Activated CD8-positive, alpha-beta memory T cell treated with anti-CD3 and anti-CD28 coated beads for 24 hours (primary cell): ENCODE data around the gene ZC3H8.

Experiments used
- DNase-seq: peaks from one replicate; pipeline ENCODE4 v3.0.0-alpha.2; 2020

ZC3H8 gene

DNA sequence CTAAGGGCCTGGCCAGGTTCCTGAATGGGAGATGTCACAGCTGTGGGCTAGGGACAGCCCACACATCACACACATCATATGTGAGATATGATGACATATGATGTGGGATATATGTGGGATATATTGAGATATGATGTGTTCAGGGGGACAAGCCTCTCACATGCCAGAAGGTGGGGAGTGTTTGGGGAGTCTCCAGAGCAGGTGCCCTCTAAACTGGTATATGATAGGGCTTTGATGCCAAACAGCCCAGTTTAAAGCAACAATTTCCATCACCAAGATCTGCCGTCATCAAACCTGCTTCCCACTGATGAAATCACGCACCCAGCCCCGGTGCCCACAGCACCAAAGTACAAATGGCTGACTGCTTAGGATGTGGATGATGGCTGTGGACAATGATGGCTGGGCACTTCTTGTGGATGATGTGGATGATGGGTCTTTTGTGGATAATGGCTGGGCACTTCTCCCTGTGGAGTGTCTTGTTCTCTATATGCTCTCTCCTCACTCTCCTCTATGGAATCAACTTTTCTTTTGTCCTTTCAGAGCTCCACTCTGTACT lies 65.8 kb downstream of the ZC3H8 start:
- DNase-seq, result no peak

DNA sequence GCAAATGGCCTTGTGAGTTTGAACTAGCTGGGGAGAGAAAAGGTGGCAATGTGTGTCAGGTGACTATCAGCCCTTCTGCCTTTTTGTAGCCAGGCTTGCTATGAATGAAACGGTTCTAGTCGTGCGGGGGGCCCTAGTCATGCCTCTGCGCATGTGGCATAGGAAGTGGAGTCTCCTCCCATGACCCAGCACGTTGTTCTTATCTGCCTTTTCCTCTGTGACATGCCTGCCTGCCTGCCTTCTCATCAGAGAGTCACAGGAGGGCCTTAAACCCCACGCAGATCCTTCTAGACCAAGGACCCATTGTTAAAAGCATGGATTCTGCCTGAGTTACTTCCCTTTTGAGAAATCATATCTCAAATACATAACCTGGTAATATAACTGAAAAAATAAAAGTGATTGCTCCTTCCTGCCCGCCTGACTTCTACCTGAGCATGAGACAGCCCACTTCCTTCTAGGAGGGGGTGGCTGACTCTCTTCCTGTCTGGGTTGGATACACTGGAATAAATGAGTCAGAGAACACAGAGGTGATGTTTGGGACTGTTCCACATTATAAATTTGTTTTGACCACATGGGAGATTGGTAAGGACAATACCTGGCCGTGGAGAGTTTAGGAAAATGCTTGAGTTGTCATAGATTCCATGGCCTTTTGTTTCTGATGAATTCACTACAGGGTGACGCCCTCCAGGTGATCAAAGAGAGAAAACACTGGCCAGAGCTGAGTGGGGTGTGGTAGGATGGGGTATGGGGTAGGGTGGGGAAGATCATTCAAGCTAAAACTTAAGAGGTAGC lies 66.8 kb downstream of the ZC3H8 start:
- DNase-seq, result peak; percentile 89

DNA sequence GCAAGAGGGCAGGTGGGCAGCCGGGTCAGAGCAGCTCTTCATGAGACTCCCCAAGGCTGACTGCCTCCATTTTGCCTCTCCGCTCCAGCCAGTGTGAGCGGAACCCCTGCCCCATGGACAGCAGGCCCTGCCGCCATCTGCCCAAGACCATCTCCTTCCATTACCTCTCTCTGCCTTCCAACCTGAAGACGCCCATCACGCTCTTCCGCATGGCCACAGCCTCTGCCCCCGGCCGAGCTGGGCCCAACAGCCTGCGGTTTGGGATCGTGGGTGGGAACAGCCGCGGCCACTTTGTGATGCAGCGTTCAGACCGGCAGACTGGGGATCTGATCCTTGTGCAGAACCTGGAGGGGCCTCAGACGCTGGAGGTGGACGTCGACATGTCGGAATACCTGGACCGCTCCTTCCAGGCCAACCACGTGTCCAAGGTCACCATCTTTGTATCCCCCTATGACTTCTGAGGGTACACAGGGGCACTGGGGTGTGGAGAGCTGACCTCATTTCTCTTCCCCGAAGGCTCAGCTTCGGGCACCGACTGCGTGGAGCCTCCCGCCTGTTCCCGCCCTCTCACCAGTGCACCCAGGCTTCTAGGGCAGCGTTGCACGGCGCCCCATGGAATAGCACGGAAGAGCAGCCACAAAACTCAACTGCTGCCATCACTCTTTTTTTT lies 67.7 kb downstream of the ZC3H8 start:
- peak; percentile 69 for DNase-seq

DNA sequence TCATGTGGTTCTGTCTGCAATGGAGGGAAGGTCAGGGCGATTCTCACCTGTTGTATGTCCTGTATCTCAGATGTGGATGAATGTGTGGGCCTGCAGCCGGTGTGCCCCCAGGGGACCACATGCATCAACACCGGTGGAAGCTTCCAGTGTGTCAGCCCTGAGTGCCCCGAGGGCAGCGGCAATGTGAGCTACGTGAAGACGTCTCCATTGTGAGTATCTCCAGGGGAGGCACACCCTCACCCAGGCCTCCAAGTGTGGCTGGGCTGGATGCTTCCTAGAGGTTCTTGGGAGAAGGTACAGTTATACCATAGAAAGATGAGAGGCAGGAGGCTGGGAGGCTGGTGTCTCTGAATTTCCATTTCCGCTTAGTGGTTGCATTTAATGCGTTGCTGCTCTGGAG lies 69.7 kb downstream of the ZC3H8 start:
- DNase-seq, result no peak

DNA sequence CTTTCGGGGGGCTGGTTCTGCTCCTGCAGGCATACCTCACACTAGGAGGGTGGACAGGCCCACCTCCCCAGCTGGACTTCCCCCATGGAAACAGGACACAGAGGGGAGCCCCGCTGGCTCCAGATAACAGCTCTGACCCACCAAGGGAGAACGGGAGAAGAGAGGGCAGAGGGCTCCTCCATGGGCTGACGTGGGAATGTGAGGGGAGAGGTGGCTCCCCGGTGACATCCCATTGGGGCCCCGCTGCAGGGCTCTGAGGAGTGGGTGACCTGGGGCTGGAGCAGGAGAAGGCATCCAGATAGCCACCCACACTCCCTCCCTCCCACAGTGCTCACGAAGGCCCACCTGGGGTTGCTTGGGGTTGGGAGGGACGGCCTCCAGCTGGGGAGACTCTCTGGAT lies 70.7 kb downstream of the ZC3H8 start:
- no peak for DNase-seq

DNA sequence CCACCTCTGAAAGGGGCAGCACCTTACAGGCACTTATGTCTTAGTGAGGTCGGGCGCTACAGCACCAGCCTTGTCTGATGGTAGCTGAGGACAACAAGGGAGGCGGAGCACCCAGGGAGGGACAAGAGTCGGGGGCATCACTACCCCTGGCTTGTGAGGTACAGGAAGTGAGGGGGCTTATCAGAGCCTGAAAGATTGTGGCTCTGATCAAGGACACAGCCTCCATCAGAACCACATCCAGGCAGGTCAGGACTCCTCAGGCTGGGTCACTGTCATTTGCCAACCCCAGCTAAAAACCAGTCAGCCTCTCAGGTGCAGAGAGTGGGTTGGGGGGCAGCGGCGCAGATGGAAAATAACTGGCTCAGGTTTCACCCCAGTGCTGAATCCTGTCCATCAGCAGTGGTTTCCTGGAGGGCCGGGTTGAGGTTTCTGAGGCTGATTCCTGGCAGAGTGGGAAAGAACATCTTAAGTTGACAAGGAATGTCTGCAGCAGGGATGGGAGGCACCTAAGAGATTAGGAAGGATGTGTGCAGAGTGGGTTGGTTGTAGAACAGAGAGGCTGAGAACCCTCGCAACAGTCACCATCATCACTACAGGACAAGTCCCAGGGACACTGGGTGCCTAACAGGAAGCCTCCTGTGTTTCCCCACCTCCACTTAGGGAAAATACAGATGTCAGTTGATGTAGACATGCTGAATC lies 71.4 kb downstream of the ZC3H8 start:
- no peak for DNase-seq

DNA sequence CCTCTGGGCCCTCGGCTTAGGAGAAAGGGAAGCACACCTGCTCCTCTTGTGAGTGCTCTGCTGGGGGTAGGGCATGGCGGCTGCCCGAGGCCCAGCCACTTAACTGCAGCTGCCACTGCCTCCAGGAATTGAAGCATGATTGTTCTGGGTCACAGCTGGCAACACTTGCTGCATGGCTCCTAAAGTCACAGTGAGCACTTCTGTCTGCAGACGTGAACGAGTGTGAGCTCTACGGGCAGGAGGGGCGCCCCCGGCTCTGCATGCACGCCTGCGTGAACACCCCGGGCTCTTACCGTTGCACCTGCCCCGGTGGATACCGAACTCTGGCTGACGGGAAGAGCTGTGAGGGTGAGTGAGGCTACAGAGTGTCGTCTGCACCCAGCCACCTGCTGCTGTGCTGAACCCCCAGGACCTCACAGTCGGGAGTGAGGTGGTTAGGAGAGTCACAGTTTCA lies 72.2 kb downstream of the ZC3H8 start:
- peak; percentile 65 for DNase-seq

DNA sequence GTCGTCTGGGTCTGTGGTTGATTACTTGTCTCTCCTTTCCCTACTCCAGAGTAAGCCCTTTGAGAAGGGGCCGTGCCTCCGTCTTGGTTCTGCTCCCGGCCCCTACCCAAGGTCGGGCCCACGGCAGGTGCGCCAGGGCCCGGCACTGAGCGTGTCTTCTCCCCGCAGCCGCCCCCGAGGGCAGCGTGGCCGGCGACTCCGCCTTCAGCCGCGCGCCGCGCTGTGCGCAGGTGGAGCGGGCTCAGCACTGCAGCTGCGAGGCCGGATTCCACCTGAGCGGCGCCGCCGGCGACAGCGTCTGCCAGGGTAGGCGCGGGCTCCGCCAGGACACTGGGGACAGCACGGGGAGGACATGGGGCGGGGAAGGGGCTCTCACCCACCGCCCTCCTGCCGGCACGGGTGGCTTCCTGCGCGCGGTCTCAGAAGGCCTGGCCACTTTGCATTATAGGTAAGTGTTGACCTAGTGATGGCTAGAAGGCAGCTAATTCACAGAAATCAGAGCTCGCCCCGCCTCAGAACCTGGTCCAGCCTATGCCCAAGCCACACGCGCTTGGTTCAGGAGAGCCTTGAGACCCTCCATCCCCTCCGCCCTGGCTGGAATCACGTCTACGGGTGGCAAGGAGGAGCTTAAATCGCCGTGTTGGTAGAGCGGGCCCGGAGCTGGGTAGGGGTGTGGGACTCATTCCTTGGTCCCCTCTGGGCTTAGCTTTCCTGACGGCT lies 73.1 kb downstream of the ZC3H8 start:
- peak; percentile 75 for DNase-seq

DNA sequence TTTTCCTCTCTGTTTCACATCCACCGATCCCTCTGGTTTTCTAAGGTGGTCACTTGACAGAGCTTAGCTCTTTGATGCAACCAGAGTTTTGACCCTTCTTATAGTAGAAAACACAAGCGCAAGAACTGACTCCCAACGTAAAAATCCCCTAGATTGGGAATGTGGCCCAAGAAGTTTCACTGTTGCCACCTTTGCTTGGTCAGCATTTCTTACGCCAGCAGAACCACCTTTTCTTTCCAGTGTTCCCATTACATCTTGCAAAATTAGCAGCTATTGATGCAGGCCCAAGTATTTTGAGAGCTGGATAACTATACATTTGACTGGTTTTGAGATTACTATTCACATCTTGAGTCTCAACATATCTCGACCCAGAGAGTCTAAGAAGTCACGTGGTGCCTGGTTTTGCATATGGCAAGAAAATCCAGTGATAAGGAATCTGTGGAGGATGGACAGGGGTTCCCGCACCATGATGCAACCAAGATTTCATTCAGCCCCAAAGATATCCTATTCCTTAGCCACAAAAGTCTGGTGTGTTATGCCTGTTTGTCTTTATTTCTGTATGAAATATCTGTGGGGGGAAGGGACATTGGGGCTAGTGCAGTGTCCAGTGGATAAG lies 78.8 kb downstream of the ZC3H8 start:
- no peak for DNase-seq

DNA sequence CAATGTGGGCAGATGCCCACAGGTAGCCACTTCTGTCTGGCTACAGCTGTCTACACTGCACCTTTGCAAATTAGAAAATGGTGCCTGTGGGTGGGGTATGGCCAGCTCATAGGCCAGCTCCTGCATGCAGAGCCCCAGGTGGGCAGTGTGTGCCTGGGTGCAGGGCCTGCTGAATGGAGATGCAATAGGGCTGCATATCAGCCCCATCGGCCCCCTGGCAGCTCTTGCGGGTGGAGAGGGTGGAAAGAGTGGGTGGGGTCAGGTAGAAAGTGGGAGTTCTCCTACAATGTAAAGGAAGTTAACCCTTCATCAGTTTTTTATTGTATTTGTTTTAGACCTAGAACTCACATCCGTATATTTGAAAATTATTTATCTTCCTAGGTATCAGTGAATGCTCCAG lies 79.5 kb downstream of the ZC3H8 start:
- no peak for DNase-seq

DNA sequence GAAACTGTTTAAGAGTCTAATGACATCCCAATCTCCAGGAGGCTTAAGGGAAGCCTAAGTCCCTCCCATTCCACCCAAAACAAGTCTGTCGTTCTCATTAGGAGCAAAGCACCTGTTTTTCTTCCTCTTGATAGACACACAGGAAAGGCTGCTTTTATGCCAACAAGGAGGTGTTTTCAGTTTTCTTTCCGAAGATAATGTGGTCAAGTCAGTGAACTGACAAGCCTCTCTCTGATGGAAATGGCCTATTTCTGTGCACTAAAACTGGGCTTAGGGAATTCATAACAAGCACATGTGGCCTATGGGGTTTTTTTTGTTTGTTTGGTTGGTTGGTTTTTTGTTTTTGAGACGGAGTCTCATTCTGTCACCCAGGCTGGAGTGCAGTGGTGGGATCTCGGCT lies 80.5 kb downstream of the ZC3H8 start:
- no peak for DNase-seq

DNA sequence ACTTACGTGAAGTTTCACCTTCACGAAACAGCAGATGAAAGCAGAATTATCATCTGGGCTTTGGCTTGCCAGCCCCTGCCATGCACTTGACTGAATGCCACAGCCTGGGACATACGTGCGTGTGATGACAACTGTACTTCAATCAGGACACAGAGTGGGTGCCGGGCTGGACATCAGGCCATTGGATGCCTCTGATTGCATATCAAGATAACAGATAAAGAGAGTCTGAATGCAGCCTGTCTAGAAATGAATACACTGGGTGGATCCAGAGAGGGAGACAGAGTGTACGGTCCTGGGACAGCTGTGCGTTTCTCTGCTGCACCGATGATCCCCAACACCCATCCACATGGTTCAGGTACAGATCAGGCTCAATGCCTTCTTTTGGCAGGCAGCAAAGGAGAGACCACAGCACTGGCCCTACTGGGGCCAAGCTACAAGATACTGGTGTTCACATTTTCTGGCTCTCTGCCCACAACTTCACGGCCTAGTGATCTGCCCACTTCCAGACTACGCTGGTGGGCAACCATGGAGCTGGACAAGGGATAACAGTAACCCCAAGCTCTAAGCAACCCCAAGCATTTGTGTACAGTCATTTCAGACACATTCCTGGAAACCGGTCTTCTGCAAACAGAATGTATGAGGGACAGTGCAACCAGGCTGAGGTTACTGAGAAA lies 81.1 kb downstream of the ZC3H8 start:
- DNase-seq, result no peak

DNA sequence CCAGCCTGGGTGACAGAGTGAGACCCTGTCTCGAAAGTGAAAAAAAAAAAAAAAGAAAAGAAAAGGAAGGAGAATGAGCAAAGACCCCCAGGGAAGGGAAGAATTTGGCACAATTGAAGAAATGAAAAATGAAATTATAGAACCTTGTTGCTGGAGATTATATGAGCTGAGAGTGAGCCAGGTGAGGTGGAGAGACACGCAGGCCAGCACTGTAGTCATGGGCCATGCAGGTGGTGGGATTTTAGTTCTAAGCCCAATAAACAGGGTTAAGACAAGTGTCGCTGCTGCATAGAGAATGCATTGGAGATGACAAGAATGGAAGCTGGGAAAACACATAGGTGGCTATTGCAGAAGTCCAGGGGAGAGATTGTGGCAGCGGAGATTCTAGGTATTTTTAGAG lies 84.3 kb downstream of the ZC3H8 start:
- no peak for DNase-seq

DNA sequence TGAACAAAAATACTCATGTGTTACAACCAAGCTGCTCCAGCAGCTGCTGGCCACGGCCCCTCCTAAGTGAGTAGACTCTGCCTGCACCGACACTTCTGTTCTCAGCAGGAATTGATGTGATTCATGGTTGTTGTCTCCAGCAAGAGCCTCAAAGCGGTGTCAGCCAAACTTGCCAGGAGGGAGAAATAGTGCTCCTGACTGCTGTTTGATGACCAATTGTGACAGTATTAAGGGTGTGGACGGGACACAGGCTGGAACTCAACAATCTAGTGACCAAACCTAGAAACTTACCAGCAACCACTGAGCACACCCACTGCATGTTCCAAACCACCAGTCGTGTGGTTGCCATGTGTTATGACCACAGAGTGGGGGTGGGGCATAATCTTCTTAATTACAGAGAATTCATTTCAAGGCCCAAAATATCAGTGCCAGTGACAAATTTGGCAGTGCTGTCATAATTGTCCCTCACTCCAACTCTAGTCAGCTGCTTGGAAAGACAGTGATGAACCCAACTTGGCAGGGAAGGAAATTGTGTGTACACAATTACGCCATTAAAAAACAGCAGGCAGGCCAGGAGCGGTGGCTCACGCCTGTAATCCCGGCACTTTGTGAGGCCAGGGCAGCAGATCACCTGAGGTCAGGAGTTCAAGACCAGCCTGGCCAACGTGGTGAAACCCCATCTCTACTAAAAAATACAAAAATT lies 86.3 kb downstream of the ZC3H8 start:
- DNase-seq, result peak; percentile 42

DNA sequence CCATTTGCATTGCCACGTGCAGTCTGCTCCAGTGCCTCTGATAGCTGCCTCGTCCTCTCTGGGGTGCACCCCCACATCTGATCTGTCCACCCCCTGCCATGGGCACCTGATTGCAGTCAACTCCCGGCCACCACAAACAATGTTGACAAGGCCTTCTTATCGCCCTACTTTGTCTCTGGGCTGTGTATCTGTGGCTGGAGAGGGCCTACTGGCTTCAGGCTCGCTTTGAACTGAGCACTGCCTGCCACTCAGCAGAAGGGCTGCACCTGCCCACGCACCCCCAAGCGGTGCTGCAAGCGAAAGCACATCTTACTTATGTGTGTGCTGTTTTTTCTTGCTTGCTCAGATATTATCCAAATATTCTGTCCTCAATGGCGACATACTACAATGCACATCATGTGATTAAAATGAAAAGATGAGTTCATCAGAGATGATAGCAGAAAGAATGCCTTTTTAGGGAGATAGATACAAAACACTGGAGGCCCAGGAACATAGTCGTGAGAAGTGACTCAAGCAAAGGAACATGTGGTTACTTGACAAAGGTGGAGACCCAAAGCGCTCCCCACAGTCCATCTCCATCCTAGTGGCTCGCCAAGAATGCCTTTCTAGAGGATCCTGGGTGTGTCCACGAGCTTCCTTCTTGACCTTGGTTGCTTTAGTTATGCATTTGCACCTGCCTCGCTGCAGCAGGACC lies 87.9 kb downstream of the ZC3H8 start:
- DNase-seq, result peak; percentile 58

DNA sequence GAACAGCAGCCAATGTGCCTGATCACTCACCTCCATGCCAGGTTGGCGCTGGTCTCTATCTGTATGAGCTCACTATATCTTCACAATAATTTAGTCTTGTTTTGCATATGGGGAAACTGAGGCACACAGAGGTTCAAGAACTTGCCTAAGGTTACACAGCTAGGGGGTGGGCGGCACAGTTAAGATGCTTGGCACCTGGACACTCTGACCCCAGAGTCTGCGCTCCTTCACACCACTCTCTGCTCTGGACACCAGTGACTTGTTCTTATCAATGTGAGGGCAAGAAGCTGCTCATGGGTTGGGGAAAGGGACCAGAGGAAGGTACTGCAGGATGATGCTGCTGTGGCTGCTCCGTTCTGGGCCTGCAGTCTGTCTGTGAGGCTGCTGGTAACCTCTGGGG lies 89.5 kb downstream of the ZC3H8 start:
- peak; percentile 35 for DNase-seq

DNA sequence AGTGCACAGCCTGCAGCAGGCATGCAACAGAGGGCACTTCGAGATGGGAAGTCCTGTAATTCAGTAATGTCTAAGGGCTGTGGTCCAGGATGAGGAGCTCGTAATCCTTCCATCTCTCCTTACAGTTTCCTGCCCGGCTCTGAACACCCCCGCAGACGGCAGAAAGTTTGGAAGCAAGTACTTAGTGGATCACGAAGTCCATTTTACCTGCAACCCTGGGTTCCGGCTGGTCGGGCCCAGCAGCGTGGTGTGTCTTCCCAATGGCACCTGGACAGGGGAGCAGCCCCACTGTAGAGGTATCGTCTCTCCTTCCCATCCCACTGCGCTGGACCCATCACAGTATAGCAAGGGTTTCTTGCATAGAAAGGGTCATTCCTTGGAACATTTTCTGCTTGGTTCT lies 90.0 kb downstream of the ZC3H8 start:
- no peak for DNase-seq

DNA sequence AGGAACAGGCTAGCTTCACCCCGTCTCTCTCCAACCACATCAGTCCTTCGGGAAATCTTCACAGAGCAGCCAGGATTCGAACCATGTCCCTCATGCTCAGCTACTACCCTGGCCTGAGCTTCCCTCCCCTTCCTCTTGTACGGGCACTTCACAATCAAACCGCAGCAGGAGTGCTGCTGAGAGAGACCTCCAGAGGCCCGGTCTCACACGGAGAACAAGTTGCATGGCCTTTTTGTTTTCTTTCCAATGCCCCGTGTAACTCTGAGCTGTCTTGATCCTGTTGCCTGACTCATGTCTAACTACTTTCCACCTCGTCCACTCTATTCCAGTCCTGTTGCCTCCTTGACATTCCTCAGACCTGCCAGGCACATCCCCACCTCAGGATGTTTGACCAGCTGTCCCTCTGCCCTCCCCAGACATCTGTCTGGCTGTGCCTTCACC lies 91.3 kb downstream of the ZC3H8 start:
- DNase-seq, result no peak

DNA sequence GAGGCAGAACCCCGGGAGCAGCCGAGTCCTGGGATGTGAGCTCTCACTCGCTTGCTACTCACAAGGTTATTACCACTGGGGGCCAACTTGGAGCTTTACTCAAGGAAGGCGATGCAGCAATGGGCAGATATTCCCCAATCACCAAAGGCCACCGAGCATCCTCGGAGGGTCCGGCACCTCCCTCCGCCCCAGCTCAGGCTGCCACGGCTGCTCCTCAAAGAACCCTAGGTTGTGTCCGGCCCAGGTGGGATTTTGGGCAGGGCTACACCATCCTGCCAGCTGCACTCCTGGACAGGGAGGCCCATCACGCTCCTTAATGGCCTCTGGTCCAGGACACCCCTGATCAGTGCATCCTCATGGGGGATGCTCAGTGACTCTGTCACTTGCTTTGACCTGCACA lies 91.9 kb downstream of the ZC3H8 start:
- DNase-seq, result peak; percentile 28

DNA sequence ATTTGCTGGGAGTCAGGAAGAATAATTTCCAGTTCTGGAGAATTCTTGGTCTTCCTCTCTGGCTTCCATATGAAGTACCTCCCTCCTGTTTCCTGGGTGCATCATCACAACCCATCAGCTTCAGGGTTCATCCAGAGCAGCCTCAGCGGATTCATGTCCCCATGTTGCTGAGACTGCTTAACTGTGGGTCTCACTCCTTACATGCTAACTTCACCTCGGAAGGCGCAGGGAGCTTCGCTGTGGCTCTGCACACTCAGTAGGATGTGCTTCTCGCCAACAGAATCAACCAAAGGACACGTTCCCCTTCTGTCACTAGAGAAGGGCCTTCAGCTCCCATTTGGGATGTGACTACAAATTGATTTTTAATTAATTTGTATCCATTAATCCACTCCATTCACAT lies 92.5 kb downstream of the ZC3H8 start:
- DNase-seq, result peak; percentile 26
